ENCODE measurements around the gene SENP6. TPM values are rescaled to one million over a fixed set of nuclear protein-coding genes. Genes with fewer than 3 reads are reported as not detected.
"Not testable (repeated sequence)": the region's sequence is repeated elsewhere in the genome, so short reads cannot be mapped to it uniquely, and the experiment has no call there.

The SENP6 gene
- polyA plus RNA-seq, 4 donors = 113 to 160 (median 149) TPM

GRCh38 chr6:75608956-75609533, 7.4 kb downstream of the SENP6 start:
- DNase-seq (ENCODE audit: low read depth in 4 of 4, low spot score in 3 of 4) = no peak

GRCh38 chr6:75609639-75610590, 8.2 kb downstream of the SENP6 start:
- DNase-seq (ENCODE audit: low read depth in 4 of 4, low spot score in 3 of 4) = no peak

GRCh38 chr6:75611011-75611701, 9.5 kb downstream of the SENP6 start:
- DNase-seq (ENCODE audit: low read depth in 4 of 4, low spot score in 3 of 4) = no peak

GRCh38 chr6:75611702-75612375, 10.2 kb downstream of the SENP6 start:
- DNase-seq (ENCODE audit: low read depth in 4 of 4, low spot score in 3 of 4) = no peak

GRCh38 chr6:75612434-75612833, 10.8 kb downstream of the SENP6 start:
- no peak for DNase-seq (ENCODE audit: low read depth in 4 of 4, low spot score in 3 of 4)

GRCh38 chr6:75613056-75613501, 11.4 kb downstream of the SENP6 start:
- no peak for DNase-seq (ENCODE audit: low read depth in 4 of 4, low spot score in 3 of 4)

- no peak for DNase-seq (ENCODE audit: low read depth in 4 of 4, low spot score in 3 of 4)
These were observed 16.8 kb downstream of the SENP6 start for GRCh38 chr6:75618437-75618836.

GRCh38 chr6:75619230-75619899, 17.7 kb downstream of the SENP6 start:
- DNase-seq (ENCODE audit: low read depth in 4 of 4, low spot score in 3 of 4) = no peak

GRCh38 chr6:75620381-75621304, 19.0 kb downstream of the SENP6 start:
- no peak for DNase-seq (ENCODE audit: low read depth in 4 of 4, low spot score in 3 of 4)

GRCh38 chr6:75621846-75622245, 20.2 kb downstream of the SENP6 start:
- DNase-seq (ENCODE audit: low read depth in 4 of 4, low spot score in 3 of 4) = no peak

- no peak for DNase-seq (ENCODE audit: low read depth in 4 of 4, low spot score in 3 of 4)
These were observed 21.8 kb downstream of the SENP6 start for GRCh38 chr6:75623491-75623890.

- DNase-seq (ENCODE audit: low read depth in 4 of 4, low spot score in 3 of 4) = no peak
These were observed 22.7 kb downstream of the SENP6 start for GRCh38 chr6:75624335-75624734.

- DNase-seq (ENCODE audit: low read depth in 4 of 4, low spot score in 3 of 4) = no peak
These were observed 23.3 kb downstream of the SENP6 start for GRCh38 chr6:75624988-75625387.

GRCh38 chr6:75626561-75626960, 24.9 kb downstream of the SENP6 start:
- DNase-seq (ENCODE audit: low read depth in 4 of 4, low spot score in 3 of 4) = no peak

GRCh38 chr6:75627708-75628107, 26.0 kb downstream of the SENP6 start:
- DNase-seq (ENCODE audit: low read depth in 4 of 4, low spot score in 3 of 4) = not testable (repeated sequence)

GRCh38 chr6:75631859-75632635, 30.4 kb downstream of the SENP6 start:
- DNase-seq (ENCODE audit: low read depth in 4 of 4, low spot score in 3 of 4) = no peak

GRCh38 chr6:75633045-75633444, 31.4 kb downstream of the SENP6 start:
- no peak for DNase-seq (ENCODE audit: low read depth in 4 of 4, low spot score in 3 of 4)

GRCh38 chr6:75642311-75642710, 40.6 kb downstream of the SENP6 start:
- DNase-seq (ENCODE audit: low read depth in 4 of 4, low spot score in 3 of 4) = no peak
